ENCODE results near the gene IL9.

- TF ChIP-seq GATA3 (IDR thresholded peaks at IDR 0.05; ENCODE audit: low read depth, low read length), result no peak
- no peak for TF ChIP-seq GATA2 (IDR thresholded peaks at IDR 0.05; ENCODE audit: low read depth, low read length)
Observed at GRCh38 chr5:135944967-135945560, 49.4 kb upstream of the IL9 start.
